ENCODE data around the gene ANAPC2.
A peak's percentile ranks its signal among the peaks of the same experiment; 100 is the strongest.

GRCh38 chr9:137227054-137227852, 38.9 kb upstream of the ANAPC2 start, which contains the start of gene RNF224:
- peak; percentile 96 for TF ChIP-seq CTCF (conservative IDR thresholded peaks at IDR 0.05; ENCODE audit: low read length)
- TF ChIP-seq EZH2phosphoT487 (IDR thresholded peaks at IDR 0.05; ENCODE audit: borderline replicate concordance, low read depth, low read length), result no peak
